D721Med (cell line): ENCODE data around the gene PSEN1.

Source experiments
- DNase-seq: peaks from one replicate; pipeline ENCODE4 v3.0.0; 2011; ENCODE audit warnings: low spot score; ENCODE audit not compliant: insufficient read length
- FAIRE-seq: peaks from 2 replicates; lab custom pipeline; 2011; peaks lifted over from hg19 to GRCh38; lab: Jason Lieb, UNC
- TF ChIP-seq, protein P1 (sequence below): IDR thresholded peaks from 2 replicates; pipeline ENCODE4 v1.5.1; 2012; ENCODE audit warnings: mild to moderate bottlenecking, control low read depth; ENCODE audit not compliant: insufficient read depth; ENCODE audit errors: missing control alignments

Gene PSEN1

DNA sequence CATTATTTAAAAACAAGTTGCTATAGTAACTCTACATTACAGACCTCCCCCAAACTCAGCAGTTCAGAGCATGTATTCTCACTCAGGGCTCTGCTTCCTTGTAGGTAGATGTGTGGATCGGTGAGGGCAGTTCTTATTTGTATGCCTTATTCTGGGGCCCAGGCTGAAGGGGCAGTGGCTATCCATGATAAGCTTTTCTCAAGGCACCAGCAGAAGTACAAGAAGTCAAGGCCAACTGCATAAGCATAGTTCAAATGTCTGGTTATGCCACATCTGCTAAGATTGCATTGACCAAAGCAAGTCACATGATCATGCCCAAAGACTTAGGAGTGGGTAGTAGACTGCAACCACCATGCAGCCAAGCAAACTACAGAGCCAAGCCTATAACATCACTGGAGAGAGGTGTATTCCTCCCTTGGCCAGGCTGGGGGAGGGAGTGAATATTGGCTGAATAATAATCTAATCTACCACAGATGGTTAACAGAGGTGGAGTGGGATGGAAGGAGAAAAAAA lies 4.6 kb downstream of the PSEN1 start:
- DNase-seq (no peak), FAIRE-seq (no peak)
- TF ChIP-seq, protein P1, sequence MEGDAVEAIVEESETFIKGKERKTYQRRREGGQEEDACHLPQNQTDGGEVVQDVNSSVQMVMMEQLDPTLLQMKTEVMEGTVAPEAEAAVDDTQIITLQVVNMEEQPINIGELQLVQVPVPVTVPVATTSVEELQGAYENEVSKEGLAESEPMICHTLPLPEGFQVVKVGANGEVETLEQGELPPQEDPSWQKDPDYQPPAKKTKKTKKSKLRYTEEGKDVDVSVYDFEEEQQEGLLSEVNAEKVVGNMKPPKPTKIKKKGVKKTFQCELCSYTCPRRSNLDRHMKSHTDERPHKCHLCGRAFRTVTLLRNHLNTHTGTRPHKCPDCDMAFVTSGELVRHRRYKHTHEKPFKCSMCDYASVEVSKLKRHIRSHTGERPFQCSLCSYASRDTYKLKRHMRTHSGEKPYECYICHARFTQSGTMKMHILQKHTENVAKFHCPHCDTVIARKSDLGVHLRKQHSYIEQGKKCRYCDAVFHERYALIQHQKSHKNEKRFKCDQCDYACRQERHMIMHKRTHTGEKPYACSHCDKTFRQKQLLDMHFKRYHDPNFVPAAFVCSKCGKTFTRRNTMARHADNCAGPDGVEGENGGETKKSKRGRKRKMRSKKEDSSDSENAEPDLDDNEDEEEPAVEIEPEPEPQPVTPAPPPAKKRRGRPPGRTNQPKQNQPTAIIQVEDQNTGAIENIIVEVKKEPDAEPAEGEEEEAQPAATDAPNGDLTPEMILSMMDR: no peak

DNA sequence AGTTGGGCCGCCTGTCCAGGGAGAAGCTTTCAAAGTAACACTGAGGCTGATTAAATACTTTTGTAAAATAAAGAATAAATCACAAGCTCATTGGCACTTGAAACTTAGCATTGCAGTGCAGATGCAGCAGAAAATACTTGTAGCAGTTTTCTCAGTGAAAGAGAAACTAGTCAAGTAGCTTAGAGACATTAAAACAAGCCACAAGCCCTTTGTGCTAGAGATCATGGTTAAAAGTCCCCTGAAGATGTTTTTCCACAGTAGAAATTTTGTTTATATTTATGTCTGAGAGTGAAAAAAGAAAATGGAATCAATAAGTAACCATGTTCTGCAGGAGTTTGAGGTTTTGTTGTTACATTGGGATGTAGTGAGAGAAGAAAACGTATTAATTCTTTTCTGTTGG lies 5.9 kb downstream of the PSEN1 start:
- FAIRE-seq (no peak), DNase-seq (no peak)
- TF ChIP-seq, protein P1: no peak

DNA sequence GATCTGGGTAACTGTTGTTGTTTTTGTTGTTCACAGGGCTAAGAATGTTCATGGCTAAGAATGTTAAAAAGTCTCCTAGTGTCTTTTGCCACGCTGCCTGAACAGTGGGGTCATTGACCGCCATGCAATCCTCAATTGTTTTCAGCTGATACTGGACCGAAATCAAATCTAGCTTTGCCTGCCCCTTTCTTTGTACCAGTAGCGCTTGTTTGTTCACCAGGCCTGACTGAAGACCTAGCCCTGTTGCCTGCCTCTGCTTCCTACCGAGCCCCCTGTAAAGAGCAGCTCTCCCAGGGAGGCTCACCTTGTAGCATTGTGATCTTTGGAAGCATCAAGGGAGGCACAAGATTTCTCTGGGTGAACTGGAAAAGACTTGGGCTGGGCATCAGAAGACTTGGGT lies 6.7 kb downstream of the PSEN1 start:
- TF ChIP-seq, protein P1: no peak
- no peak for FAIRE-seq
- DNase-seq: no peak

DNA sequence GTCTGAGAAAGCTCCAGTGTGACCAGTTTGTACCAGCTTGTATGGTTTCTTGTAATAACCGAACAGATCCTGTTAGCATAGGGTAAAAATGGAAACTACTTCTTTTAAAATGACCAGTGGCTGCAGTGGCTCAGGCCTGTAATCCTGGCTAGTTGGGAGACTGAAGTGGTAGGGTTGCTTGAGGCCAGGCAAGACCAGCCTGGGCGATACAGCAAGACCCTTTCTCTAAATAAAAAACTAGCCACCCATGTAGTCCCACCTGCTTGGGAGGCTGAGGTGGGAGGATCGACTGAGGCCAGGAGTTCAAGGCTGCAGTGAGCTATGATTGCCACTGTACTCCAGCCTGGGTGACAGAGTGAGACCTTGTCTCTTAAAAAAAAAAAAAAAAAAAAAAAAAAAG lies 7.3 kb downstream of the PSEN1 start:
- TF ChIP-seq, protein P1: no peak
- no peak for FAIRE-seq

DNA sequence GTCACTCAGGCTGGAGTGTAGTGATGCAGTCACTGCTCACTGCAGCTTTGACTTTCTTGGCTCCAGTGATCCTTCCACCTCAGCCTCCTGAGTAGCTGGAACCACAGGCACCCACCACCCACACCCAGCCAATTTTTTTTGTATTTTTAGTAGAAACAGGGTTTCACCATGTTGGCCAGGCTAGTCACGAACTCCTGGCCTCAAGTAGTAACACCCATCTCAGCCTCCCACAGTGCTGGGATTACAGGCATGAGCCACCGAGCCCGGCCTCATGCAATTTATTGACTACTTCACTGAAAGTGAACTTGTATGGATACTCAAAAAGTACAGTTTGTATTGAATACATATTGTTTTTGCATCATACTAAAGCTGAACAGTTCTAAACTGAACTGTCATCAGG lies 9.1 kb downstream of the PSEN1 start:
- TF ChIP-seq, protein P1: no peak
- FAIRE-seq (no peak), DNase-seq (no peak)

More for the DNA sequence above, 7.3 kb downstream of the PSEN1 start:
- DNase-seq: no peak

DNA sequence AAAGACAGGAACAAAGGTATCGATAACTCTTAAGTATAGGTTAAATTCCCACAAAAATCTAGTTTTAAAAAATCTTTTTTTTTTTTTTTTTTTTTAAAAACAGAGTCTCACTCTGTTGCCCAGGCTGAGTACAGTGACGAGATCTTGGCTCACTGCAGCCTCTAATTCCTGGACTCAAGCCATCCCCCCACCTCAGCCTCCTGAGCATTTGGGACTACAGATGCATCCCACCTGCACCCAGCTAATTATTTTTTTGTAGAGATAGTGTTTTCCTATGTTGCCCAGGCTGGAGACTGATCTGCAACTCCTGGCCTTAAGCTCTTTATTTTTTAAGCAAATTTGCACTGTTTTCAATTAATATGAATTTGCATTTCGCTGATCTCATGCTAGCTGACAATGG lies 9.8 kb downstream of the PSEN1 start:
- DNase-seq: no peak
- TF ChIP-seq, protein P1: no peak
- no peak for FAIRE-seq

DNA sequence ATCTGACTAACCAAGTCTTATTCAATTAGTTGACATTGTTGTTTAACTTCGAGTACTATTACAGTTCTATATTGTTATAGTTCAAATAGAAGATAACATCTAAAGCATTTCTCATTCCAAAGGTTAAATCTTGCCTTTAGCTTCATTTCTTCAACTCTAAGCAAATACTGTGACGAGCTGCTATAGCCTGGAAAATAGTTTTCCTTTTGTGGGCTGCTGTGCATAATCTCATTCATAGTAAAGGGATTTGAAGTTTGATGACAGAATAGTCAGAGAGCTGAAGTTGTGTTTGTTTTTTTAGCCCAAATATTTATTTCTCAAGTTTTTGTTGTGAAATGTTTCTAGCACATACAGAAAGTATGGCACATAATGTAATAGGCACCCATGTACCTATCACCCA lies 13.4 kb downstream of the PSEN1 start:
- DNase-seq: no peak
- FAIRE-seq: no peak
- TF ChIP-seq, protein P1: no peak
